Transverse colon (tissue), 4 donors: ENCODE measurements around the gene IL12RB1.

Experiments
- CTCF ChIP-seq, 5 experiments: fragments of 200-600 bp in 3 of 5; fragments of 450-650 bp in 2 of 5; sonication (generic) in 3 of 5; IDR thresholded peaks; 1 replicate in 2 of 5; 2 replicates in 3 of 5; pipeline ENCODE4 v1.5.1; 2016 to 2017; ENCODE audit warnings: antibody characterized with exemption in 5 of 5, inconsistent platforms in 3 of 5, mild to moderate bottlenecking in 2 of 5, moderate library complexity in 1 of 5
- EP300 ChIP-seq: sonication (generic); formaldehyde crosslinking; IDR thresholded peaks from one replicate; pipeline ENCODE4 v1.6.1; 2017; ENCODE audit warnings: antibody characterized with exemption, low read depth
- POLR2A ChIP-seq: fragments of 450-650 bp; IDR thresholded peaks from one replicate; pipeline ENCODE4 v1.6.1; 2016; ENCODE audit warnings: antibody characterized with exemption, mild to moderate bottlenecking, moderate library complexity
- POLR2AphosphoS5 ChIP-seq, 3 donors: sonication (generic); formaldehyde crosslinking; IDR thresholded peaks; one replicate each; pipeline ENCODE4 v1.6.1; 2016; ENCODE audit warnings: antibody characterized with exemption in 3 of 3

GRCh38 chr19:18109733-18110608, 23.2 kb upstream of the IL12RB1 start:
- TF ChIP-seq CTCF (IDR thresholded peaks at IDR 0.05) (no peak), POLR2A (peak; percentile 45), POLR2AphosphoS5 (IDR thresholded peaks at IDR 0.05) (no peak), EP300 (no peak)
